Measurements from ENCODE around the gene SEC14L1. TPM values are rescaled to one million over a fixed set of nuclear protein-coding genes. Genes with fewer than 3 reads are reported as not detected.
A peak's percentile ranks its signal among the peaks of the same experiment; 100 is the strongest.

SEC14L1 gene
- total RNA-seq (10 to 100 TPM; 79.2 to 99.8 TPM), polyA plus RNA-seq (10 to 100 TPM; 17.2 to 19.2 TPM)
- long read RNA-seq, donor 1, full-length matches to known transcripts: 32 of 85 reads
- long read RNA-seq, donor 1, partial matches to known transcripts: 21 of 85 reads
- long read RNA-seq, donor 1, other reads (novel, unspliced or antisense): 32 of 85 reads
- long read RNA-seq, donor 2, full-length matches to known transcripts: 9 of 54 reads
- long read RNA-seq, donor 2, partial matches to known transcripts: 9 of 54 reads
- long read RNA-seq, donor 2, other reads (novel, unspliced or antisense): 36 of 54 reads

DNA sequence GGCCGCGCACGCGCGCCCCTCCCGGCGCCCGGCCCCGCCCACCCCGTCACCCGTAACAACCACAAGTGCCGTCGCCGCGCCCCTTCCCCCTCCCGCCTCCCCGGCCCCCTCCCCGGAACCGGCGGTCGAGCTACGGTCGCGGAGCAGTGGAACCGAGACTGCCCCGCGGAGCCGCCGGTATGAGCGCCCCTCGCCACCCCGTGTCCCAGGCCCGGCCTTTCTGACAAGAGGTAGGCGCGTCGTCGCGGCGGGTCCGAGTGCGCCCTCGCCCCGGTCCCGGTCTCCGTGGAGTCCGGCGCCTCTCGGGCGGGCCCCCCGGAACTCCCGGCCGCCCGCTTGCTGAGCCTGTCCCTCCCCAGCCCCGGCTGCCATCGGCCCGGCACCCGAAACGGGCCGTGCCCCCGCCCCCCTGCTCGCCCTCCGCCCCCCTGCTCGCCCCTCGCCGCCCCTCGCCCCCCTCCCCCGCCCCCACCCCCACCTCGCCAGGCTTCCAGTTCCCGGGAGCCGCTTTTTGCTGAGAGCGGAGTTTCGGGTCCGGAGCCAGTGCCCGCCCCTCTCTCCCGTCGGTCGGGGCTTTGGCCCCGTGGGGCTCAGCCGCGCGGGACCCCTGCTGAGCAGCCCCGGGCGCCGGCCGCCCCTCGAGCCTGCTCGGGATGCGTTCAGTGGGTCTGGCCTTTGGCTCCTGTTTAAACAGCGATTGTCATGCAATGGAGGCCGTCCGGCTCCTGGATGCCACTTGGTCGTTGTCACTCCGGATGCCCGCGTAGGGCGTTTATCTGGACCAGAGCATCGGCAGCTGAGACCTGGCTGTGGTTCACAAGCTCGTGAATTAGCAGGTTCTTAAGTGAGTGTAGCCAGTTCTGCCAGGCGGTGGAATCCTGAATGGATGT is at the start of gene SEC14L1:
Gene SEC14L1, plus strand, starts transcription at position 92 of the 890 bp plus-strand sequence. CDS start 2,628 bp downstream, outside the sequence.
- Histone ChIP-seq H3K4me3 (ENCODE audit: low read length in 2 of 2) (peak within 1 kb of the TSS; percentile 71 to 91), H3K36me3 (ENCODE audit: control insufficient read depth in 1 of 2, insufficient read depth in 2 of 2, low read length in 1 of 2) (no peaks in the 10 kb centered on the region), H3K27ac (ENCODE audit: low read depth in 1 of 2, low read length in 2 of 2) (peak within 1 kb of the TSS in 1 of 2 donors; percentile 69), H3K4me1 (ENCODE audit: control insufficient read depth in 1 of 2, insufficient read depth in 2 of 2, low read length in 2 of 2) (no peaks in the 10 kb centered on the region), H3K9me3 (ENCODE audit: control insufficient read depth, low read length) (no peaks in the 10 kb centered on the region), H3K27me3 (ENCODE audit: control insufficient read depth in 1 of 2, insufficient read depth in 2 of 2, low read length in 1 of 2) (no peaks in the 10 kb centered on the region)
- intact Hi-C loops (cut with DNase I): loop anchor here in 1 of 2 donors (5.0 kb wide), 1 partner anchor 106 kb away; no protein-coding TSS in a partner anchor
- DNase-seq (peak; percentile 75 to 81), ATAC-seq (ENCODE audit: low FRiP score) (no peak)
- 0 to 1% methylated on average over 28 to 99 of the region's 99 CpGs for WGBS, 2 donors

DNA sequence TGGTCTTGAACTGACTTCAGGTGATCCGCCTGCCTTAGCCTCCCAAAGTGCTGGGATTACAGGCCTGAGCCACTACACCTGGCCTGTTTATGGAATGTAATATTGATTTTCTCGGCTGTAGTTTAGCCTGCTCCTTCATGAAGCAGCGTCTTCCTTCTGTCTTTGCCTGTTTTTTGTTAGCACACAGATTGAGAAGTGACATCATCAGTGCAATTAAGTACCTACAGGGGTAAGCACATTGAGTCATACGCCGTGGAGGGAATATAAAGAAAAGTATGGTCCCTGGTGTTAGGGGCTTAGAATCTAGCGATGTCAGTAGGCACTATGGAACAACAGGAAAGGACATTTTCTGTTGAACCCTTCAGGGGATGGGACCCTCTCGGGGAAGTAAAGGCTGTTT is 48.7 kb upstream of the SEC14L1 start:
- no peaks in the 10 kb centered on the region for H3K4me1 ChIP-seq (ENCODE audit: control insufficient read depth in 1 of 2, insufficient read depth in 2 of 2, low read length in 2 of 2)
- peaks cover 0 to 2% of the 10 kb centered on the region in 2 donors for H3K36me3 ChIP-seq (ENCODE audit: control insufficient read depth in 1 of 2, insufficient read depth in 2 of 2, low read length in 1 of 2)

DNA sequence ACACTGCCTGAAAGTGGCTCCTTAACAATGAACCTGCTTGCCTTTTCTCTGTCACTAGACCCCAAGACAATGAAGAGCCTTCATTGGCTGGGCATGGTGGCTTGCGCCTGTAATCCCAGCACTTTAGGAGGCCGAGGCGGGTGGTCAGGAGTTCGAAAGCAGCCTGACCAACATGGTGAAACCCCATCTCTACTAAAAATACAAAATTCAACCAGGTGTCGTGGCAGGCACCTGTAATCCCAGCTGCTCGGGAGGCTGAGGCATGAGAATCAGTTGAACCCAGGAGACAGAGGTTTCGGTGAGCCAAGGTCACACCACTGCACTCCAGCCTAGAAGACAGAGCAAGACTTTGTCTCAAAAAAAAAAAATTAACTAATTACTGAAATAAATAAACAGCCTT is 45.3 kb upstream of the SEC14L1 start:
- H3K27me3 ChIP-seq (ENCODE audit: control insufficient read depth in 1 of 2, insufficient read depth in 2 of 2, low read length in 1 of 2): no peaks in the 10 kb centered on the region
- no peak overlapping the region for H3K27ac ChIP-seq (ENCODE audit: low read depth in 1 of 2, low read length in 2 of 2)
- ATAC-seq (ENCODE audit: low FRiP score) (no peak), DNase-seq (no peak)
- H3K36me3 ChIP-seq (ENCODE audit: control insufficient read depth in 1 of 2, insufficient read depth in 2 of 2, low read length in 1 of 2): peaks cover 0 to 2% of the 10 kb centered on the region in 2 donors
- H3K4me3 ChIP-seq (ENCODE audit: low read length in 2 of 2): no peak overlapping the region
- 91 to 93% methylated on average over 7 of the region's 7 CpGs for WGBS, 2 donors
- intact Hi-C loops (cut with DNase I): loop anchor here in 1 of 2 donors (5.0 kb wide), 2 partner anchors 52 to 112 kb away; no protein-coding TSS in a partner anchor
- no peaks in the 10 kb centered on the region for H3K4me1 ChIP-seq (ENCODE audit: control insufficient read depth in 1 of 2, insufficient read depth in 2 of 2, low read length in 2 of 2)
- no peaks in the 10 kb centered on the region for H3K9me3 ChIP-seq (ENCODE audit: control insufficient read depth, low read length)

More for the DNA sequence above, 48.7 kb upstream of the SEC14L1 start:
- H3K27ac ChIP-seq (ENCODE audit: low read depth in 1 of 2, low read length in 2 of 2): no peak overlapping the region
- H3K4me3 ChIP-seq (ENCODE audit: low read length in 2 of 2): no peak overlapping the region
- WGBS, 2 donors: 92 to 96% methylated on average over 7 of the region's 7 CpGs
- H3K27me3 ChIP-seq (ENCODE audit: control insufficient read depth in 1 of 2, insufficient read depth in 2 of 2, low read length in 1 of 2): no peaks in the 10 kb centered on the region
- ATAC-seq (ENCODE audit: low FRiP score): no peak
- intact Hi-C loops (cut with DNase I): no loop called here
- H3K9me3 ChIP-seq (ENCODE audit: control insufficient read depth, low read length): no peaks in the 10 kb centered on the region
- DNase-seq: no peak

DNA sequence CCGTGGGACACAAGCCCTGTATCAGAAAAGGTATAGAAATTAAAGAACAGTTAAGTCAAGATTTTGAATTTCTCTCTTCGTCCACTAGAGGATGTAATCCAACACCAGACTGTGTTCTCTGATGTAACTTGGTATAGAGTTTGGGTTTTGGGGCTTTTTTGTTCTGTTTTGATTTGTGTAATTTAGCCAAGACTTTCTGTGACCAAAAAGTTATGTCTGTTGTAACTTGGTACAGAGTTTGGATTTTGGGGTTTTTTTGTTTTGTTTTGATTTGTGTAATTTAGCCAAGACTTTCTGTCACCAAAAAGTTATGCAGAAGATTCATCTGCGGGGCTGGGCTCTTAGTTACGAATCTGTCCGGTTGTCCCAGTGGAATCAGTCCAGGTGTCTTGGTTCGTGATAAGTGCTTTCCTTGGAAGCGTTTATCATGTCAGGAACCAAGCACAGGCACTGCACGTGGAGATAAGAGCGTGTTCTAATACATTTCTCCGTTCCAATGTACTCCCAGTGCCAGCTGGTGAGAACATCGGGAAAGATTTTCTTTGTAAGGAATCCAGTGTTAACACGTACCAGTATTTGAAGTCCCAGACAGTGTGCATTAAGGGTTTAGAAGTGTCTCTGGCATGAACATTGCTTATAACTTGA is 44.1 kb upstream of the SEC14L1 start:
- H3K4me3 ChIP-seq (ENCODE audit: low read length in 2 of 2): no peak overlapping the region
- no peak for DNase-seq
- H3K9me3 ChIP-seq (ENCODE audit: control insufficient read depth, low read length): no peaks in the 10 kb centered on the region
- peak overlapping the region in 1 of 2 donors; percentile 42 for H3K27ac ChIP-seq (ENCODE audit: low read depth in 1 of 2, low read length in 2 of 2)
- H3K4me1 ChIP-seq (ENCODE audit: control insufficient read depth in 1 of 2, insufficient read depth in 2 of 2, low read length in 2 of 2): no peaks in the 10 kb centered on the region
- no peaks in the 10 kb centered on the region for H3K27me3 ChIP-seq (ENCODE audit: control insufficient read depth in 1 of 2, insufficient read depth in 2 of 2, low read length in 1 of 2)
- peaks cover 0 to 2% of the 10 kb centered on the region in 2 donors for H3K36me3 ChIP-seq (ENCODE audit: control insufficient read depth in 1 of 2, insufficient read depth in 2 of 2, low read length in 1 of 2)
- intact Hi-C loops (cut with DNase I): loop anchor here in 1 of 2 donors (5.0 kb wide), 2 partner anchors 51 to 111 kb away; no protein-coding TSS in a partner anchor
- WGBS, 2 donors: 3 to 6% methylated on average over 12 of the region's 12 CpGs
- peak; percentile 73 for ATAC-seq (ENCODE audit: low FRiP score)

DNA sequence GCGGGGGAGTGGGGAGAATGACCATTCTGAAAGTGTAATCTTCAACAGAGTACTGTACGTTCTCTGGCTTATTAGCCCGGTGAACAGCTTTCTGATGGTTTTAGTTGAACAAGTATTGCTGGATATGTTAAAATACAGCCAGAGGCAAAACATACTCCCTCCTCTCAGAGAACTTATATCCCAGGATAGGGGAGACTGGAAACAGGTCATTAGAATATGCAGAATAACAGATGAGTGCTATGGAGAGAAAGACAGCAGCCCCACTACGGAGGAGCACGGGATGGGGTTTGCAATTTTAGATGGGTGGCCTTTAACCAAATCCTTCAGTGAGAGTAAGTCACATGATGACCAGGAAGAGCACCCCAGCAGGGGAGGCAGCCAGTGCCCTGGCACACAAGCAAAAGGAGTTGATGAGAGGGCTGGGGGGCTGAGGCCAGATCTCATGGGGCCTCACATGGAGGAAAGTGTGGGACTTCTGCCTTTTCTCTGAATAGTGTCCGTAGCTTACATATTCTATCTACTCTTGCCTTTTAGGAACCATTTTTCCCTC is 43.1 kb upstream of the SEC14L1 start:
- ATAC-seq (ENCODE audit: low FRiP score) (no peak), DNase-seq (no peak)
- Histone ChIP-seq H3K9me3 (ENCODE audit: control insufficient read depth, low read length) (no peaks in the 10 kb centered on the region), H3K27ac (ENCODE audit: low read depth in 1 of 2, low read length in 2 of 2) (no peak overlapping the region), H3K27me3 (ENCODE audit: control insufficient read depth in 1 of 2, insufficient read depth in 2 of 2, low read length in 1 of 2) (no peaks in the 10 kb centered on the region), H3K4me1 (ENCODE audit: control insufficient read depth in 1 of 2, insufficient read depth in 2 of 2, low read length in 2 of 2) (no peaks in the 10 kb centered on the region), H3K4me3 (ENCODE audit: low read length in 2 of 2) (no peak overlapping the region), H3K36me3 (ENCODE audit: control insufficient read depth in 1 of 2, insufficient read depth in 2 of 2, low read length in 1 of 2) (peaks cover 0 to 2% of the 10 kb centered on the region in 2 donors)
- intact Hi-C loops (cut with DNase I): loop anchor here in 1 of 2 donors (5.0 kb wide), 2 partner anchors 50 to 110 kb away; no protein-coding TSS in a partner anchor
- WGBS, 2 donors: 74% methylated on average over 6 of the region's 6 CpGs

DNA sequence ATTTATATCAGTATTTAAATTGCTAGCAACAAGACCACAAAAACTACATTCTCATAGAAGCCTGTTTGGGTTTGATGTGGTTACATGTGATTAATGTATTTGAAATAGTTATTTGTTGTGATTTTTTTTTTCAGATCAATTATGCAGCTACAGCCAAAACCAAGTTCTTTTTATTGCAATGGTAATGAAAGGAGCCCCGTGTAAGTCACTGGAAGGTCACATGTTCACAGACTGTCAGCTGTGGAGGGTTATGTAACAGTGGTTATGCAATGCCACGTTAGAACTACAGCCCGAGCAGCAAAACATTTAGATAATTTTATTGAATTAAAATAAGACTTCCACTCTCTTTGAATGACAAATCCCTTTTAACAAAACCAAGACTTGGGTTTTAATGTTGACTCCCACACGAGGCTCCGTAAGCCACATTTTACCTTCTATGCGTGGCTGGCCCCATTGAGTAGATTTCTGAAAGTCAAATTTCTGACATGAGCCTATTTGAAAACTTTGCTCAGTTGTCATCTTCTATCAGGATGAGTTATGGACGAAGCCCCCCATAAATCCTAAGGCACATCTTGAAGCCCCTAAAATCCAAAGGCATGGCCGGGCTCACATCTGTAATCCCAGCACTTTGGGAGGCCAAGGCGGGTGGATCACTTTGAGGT is 41.8 kb upstream of the SEC14L1 start:
- H3K9me3 ChIP-seq (ENCODE audit: control insufficient read depth, low read length): no peaks in the 10 kb centered on the region
- DNase-seq (no peak), ATAC-seq (ENCODE audit: low FRiP score) (peak; percentile 85)
- 41 to 43% methylated on average over 9 of the region's 9 CpGs for WGBS, 2 donors
- H3K4me1 ChIP-seq (ENCODE audit: control insufficient read depth in 1 of 2, insufficient read depth in 2 of 2, low read length in 2 of 2): no peaks in the 10 kb centered on the region
- no peak overlapping the region for H3K27ac ChIP-seq (ENCODE audit: low read depth in 1 of 2, low read length in 2 of 2)
- peaks cover 0 to 2% of the 10 kb centered on the region in 2 donors for H3K36me3 ChIP-seq (ENCODE audit: control insufficient read depth in 1 of 2, insufficient read depth in 2 of 2, low read length in 1 of 2)
- H3K4me3 ChIP-seq (ENCODE audit: low read length in 2 of 2): no peak overlapping the region
- intact Hi-C loops (cut with DNase I): loop anchor here in 1 of 2 donors (5.0 kb wide), 2 partner anchors 48 to 108 kb away; no protein-coding TSS in a partner anchor
- no peaks in the 10 kb centered on the region for H3K27me3 ChIP-seq (ENCODE audit: control insufficient read depth in 1 of 2, insufficient read depth in 2 of 2, low read length in 1 of 2)

DNA sequence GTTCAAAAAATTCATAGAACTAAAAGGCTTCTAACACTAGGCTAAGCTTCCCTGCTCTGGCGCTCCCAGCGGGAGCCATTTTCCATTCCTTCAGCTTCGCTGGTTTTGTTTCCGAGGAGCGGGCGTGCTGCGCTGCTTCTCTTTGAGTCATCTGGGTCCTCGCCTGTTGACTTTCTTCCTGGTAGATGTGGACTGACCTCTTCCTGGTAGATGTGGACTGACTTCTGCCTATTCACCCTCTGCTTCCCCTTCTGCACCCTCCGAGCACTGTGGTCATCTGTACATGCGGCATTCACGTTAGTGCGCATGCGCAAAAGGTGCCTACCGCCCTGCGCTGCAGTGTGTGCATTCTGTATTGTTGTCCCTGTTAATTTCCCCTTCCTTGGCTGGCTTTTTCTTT is 40.8 kb upstream of the SEC14L1 start:
- Histone ChIP-seq H3K27me3 (ENCODE audit: control insufficient read depth in 1 of 2, insufficient read depth in 2 of 2, low read length in 1 of 2) (no peaks in the 10 kb centered on the region), H3K36me3 (ENCODE audit: control insufficient read depth in 1 of 2, insufficient read depth in 2 of 2, low read length in 1 of 2) (peaks cover 0 to 2% of the 10 kb centered on the region in 2 donors), H3K27ac (ENCODE audit: low read depth in 1 of 2, low read length in 2 of 2) (no peak overlapping the region), H3K4me1 (ENCODE audit: control insufficient read depth in 1 of 2, insufficient read depth in 2 of 2, low read length in 2 of 2) (no peaks in the 10 kb centered on the region), H3K9me3 (ENCODE audit: control insufficient read depth, low read length) (no peaks in the 10 kb centered on the region), H3K4me3 (ENCODE audit: low read length in 2 of 2) (no peak overlapping the region)
- intact Hi-C loops (cut with DNase I): loop anchor here in 1 of 2 donors (5.0 kb wide), 2 partner anchors 47 to 107 kb away; no protein-coding TSS in a partner anchor
- peak; percentile 47 for ATAC-seq (ENCODE audit: low FRiP score)
- 95 to 99% methylated on average over 15 of the region's 15 CpGs for WGBS, 2 donors
- peak; percentile 81 to 94 for DNase-seq
